ENCODE measurements around the gene ZKSCAN7.

- no peak for TF ChIP-seq POLR2A (IDR thresholded peaks at IDR 0.05)
- TF ChIP-seq, protein P1, sequence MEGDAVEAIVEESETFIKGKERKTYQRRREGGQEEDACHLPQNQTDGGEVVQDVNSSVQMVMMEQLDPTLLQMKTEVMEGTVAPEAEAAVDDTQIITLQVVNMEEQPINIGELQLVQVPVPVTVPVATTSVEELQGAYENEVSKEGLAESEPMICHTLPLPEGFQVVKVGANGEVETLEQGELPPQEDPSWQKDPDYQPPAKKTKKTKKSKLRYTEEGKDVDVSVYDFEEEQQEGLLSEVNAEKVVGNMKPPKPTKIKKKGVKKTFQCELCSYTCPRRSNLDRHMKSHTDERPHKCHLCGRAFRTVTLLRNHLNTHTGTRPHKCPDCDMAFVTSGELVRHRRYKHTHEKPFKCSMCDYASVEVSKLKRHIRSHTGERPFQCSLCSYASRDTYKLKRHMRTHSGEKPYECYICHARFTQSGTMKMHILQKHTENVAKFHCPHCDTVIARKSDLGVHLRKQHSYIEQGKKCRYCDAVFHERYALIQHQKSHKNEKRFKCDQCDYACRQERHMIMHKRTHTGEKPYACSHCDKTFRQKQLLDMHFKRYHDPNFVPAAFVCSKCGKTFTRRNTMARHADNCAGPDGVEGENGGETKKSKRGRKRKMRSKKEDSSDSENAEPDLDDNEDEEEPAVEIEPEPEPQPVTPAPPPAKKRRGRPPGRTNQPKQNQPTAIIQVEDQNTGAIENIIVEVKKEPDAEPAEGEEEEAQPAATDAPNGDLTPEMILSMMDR (IDR thresholded peaks at IDR 0.05 in 8 of 11, conservative IDR thresholded peaks at IDR 0.05 in 3 of 11): no peak
These were observed 48.4 kb upstream of the ZKSCAN7 start for GRCh38 chr3:44506556-44506955.
